ENCODE measurements around the gene NDUFV1.
"Not testable (repeated sequence)": the region's sequence is repeated elsewhere in the genome, so short reads cannot be mapped to it uniquely, and the experiment has no call there.

NDUFV1 gene

DNA sequence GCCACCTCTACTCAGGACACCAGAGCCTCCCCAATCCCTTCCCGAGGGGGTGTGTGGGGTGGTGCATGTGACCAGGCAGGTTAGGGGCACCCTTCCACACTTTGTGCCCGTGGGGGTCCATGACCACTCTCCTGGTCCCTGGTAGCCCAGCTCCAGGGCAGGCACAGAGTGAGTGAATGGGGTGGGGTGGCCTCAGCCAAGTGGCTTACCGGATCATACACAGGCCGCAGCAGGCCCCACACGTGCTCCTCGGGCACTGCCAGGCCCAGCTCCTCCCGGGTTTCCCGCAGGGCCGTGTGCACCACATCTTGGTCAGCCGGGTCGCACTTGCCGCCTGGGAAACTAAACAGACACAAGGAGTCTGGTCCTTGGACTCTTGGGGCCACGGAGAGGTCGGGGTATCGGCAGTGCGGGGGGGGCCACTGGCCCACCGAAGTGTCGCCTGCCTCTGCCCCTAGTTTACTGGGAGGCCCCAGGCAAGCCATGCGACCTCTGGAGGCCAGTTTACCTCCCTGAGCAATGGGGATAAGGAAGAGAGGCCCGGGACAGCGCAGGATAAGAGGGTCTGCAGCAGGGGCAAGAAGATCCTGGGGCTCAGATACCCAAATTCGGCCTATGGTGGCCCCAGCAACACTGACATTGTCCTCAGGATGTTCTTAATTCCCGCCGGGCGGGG lies 22.1 kb downstream of the NDUFV1 start:
- DNase-seq, result no peak

GRCh38 chr11:67629386-67630227 lies 22.9 kb downstream of the NDUFV1 start, which contains the start of gene NUDT8:
NUDT8 (minus strand) TSS chr11:67629937; CDS start chr11:67629911, 26 bp downstream.
- DNase-seq, result peak; percentile 66 to 77

DNA sequence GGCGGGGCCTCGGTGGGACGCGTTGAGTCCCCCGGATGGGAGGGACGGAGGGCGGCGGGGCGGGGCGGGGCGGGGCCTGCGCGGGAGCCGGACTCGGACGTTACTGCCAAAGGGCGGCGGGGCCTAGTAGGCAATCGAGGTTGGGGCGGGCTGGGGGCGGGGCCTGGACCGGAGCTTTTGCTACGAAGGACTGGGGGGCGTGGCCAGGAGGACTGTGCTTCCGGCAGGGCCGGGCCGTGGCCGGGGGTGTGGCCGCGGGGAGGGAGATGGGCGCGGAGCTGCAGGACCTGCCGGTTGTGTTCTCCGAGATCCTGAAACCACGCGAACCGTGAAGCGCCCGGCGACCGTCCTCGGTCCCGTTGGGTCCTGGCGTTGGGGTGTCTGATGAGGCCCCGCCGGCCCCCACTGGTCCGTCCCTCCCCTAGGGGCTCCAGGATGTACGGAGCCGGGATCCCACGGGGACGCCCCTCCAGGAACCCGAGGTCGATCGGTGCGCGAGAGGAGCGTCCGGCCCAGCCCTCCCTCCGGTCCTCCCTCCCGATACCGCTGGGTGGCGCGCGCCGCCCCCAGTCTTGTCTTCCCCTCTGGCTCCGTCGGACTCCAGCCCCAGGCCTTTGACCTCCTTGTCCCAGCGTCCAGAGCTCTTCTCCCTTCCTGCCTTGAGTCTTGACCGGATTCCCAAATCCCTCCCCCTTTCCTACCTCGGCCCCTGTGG lies 23.6 kb downstream of the NDUFV1 start:
- peak; percentile 96 to 100 for DNase-seq

- DNase-seq, result no peak
Observed at GRCh38 chr11:67630943-67631331, 24.2 kb downstream of the NDUFV1 start.

- no peak for DNase-seq
Observed at GRCh38 chr11:67631411-67631810, 24.7 kb downstream of the NDUFV1 start.

- DNase-seq, result no peak
Observed at GRCh38 chr11:67631853-67632174, 25.1 kb downstream of the NDUFV1 start.

- no peak for DNase-seq
Observed at GRCh38 chr11:67632175-67632981, 25.6 kb downstream of the NDUFV1 start.

- DNase-seq, result no peak
Observed at GRCh38 chr11:67632982-67633755, 26.4 kb downstream of the NDUFV1 start.

- DNase-seq, result no peak
Observed at GRCh38 chr11:67633758-67634365, 27.1 kb downstream of the NDUFV1 start.

DNA sequence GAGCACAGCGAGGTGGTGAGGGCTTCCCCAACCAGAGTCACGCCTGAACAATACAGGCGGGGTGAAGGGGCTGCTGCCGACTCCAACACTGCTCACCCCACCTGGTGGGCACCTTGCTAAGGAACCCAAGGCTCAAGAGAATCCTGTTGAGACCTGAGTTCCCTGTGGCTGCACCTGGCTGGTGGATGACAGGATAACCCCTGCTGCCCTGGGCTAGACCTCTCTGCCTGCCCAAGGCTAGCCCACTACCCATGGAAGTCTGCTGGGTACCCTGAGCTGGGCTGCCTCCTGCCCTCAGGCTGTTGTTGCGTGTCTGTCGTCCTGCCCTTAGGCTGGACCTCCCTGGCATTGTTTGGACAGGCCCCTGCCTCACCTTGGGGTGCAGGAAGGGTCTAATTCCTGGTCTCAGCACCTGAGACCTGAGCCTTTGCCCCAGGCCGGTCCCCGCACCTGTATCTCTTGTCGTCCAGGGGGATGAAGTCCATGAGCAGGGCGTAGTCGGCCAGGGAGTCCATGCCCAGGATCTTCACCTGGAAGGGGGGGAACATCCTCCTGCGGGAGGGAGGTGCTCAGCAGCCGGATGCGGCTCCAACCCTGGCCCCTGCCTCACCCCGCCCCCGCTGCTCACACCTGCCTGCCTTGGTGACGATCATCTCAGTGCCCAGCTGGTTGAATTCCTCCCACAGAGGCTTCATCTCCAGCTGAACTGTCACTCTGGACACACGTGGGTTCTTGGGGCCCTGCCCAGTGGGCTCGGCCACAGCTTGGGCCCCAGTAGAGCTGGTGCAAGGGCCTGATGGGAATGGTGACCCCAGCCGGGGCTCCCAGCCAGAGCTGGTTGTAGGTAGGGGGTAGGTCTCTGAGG lies 27.9 kb downstream of the NDUFV1 start:
- no peak for DNase-seq

DNA sequence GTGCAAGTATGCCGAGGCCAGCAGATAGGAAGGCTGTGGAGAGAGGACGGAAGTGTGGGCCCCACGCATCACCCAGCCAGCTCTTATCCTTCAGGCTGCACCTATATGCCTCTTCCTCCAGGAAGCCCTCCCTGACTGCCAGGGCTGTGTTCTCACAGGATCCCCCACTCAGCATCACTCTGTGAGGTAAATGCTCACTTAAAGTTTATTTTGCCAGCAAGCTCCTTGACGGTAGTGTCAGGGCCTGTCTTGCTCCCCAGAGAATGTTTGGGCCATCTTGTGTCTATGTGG lies 28.4 kb downstream of the NDUFV1 start:
- DNase-seq, result no peak

- no peak for DNase-seq
Observed at GRCh38 chr11:67636962-67637361, 30.2 kb downstream of the NDUFV1 start.

DNA sequence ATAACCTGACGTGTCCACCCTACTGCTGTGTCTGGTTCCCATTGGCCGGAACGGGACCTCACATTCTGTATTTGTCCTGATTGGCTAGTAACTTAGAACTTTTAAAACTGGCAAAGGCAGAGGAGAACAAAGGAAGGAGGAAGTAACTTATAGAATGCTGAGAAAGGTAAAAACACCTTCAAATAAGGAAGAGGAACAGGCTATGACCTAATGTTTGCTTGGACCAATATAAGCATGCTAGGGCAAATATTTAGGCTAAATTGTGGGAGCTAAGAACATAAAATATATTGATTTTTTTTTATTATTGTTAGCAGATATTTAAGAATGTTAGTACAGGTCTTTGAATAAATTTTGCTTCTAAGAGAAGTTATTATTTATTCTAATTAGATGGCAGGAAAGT lies 30.7 kb downstream of the NDUFV1 start:
- DNase-seq, result not testable (repeated sequence)

DNA sequence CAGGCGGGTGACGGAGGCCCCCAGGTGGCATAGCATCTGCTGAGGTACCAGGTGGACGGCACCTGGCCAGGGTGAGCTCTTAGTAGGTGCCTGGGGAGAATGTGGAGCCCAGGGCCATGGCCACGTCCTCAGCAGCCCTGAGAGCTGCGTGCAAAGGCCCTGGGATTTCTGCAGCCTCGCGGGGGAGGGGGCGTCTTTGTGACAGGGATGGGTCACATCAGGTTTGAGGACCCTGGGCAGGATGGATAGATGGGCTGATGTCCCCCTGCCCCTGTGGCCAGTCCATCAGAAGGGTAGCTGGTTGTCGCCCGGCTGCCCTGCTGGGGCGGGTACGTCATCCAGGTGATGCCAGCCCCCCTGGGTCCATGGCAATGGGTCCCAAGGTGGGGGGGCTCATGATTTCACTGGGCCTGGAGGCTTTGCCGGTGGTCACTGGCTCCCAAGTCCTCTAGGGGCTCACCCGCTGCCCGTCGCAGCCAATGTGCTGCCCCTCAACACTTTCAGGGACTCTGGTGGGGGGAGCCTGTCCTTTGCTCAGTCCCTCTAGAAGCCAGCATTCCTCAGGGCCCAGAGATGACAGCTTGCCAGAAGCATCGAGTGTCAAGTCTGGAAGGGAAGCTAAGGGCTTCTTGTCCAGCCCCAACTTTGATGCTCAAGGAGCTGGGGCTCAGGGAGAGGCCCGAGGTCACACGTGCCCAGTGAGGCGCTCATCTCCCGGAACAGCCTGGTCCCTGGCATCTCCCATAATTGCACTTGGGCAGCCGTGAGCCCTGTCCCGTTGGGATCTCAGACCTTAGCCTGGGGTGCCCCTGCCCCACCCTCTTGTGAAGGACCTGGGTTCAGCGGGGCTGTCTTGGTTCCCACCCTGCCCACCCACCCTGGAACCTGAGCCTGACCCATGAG lies 32.0 kb downstream of the NDUFV1 start:
- no peak for DNase-seq

DNA sequence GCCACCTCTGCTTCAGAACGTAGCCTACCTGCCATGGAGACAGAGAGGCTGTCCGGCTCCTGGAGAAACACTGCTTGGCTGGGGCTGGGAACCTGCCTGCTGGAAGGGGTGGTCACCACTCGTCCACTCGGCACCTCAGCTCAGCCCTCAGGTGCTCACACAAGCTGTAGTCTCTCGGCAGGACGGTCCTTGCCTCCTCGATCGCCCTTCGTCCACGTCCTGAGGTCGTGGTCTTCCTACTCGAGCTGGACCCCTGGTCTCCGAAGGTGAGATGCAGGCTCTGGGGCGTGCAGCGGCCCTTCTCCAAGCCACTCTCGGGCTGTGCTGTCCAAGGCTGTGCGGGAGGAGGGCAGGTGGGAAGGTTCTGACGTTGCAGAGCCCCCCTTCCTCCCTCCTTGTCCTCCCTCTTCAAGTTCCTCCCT lies 32.7 kb downstream of the NDUFV1 start, which contains the start of gene TBX10:
TSS of gene TBX10 (minus strand) at position 326 of the 422 bp plus-strand sequence. CDS start at position 35, 291 bp downstream.
- DNase-seq, result no peak

GRCh38 chr11:67640021-67640757 lies 33.5 kb downstream of the NDUFV1 start:
- DNase-seq, result peak in 1 of 2 donors; percentile 18

DNA sequence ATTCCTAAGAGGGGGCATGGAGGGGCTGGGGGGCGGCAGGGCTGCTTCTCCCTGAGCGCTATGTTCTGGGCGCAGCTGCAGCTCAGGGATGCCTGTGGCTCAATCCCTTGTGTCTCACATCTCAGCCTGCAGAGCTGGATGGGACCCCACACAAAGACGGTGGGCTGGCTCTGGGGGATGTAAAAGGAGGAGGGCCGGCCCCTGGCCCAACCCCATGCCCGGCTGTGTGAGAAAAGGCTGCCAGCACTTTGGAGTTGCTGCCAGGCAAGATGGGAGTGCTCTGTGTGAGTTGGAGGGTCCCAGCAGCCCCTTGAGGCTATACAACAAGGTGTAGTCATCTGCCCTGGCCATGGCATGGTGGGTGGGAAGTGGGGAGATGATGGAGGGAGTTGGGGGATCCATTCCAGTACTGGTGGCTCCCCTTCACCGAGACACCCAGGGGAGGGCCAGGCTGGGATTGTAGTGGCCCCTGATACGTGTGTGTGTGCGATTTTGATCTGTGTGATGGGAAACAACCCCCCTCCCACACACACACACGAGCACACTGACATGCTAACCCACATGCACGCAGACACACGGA lies 34.1 kb downstream of the NDUFV1 start:
- DNase-seq, result no peak

Data from bone marrow (tissue), 2 donors.